Fibroblast of lung (primary cell): Measurements from ENCODE around the gene PLOD3.

Source experiments
- CTCF ChIP-seq, 2 donors: IDR thresholded peaks in 1 of 2; conservative IDR thresholded peaks in 1 of 2; 1 replicate in 1 of 2; 2 replicates in 1 of 2; pipeline ENCODE4 v1.5.1; 2011 to 2012; ENCODE audit warnings: low read length in 2 of 2, control low read depth in 1 of 2, inconsistent platforms in 1 of 2, low read depth in 1 of 2, mild to moderate bottlenecking in 1 of 2
- EZH2 ChIP-seq: IDR thresholded peaks from 2 replicates; pipeline ENCODE4 v1.5.1; 2012; ENCODE audit warnings: low read length, control low read depth, mild to moderate bottlenecking; ENCODE audit errors: missing control alignments

- TF ChIP-seq CTCF (conservative IDR thresholded peaks at IDR 0.05 in 1 of 2, IDR thresholded peaks at IDR 0.05 in 1 of 2; ENCODE audit: low read depth in 1 of 2, low read length in 2 of 2) = peak; percentile 76 to 81
- TF ChIP-seq EZH2 = no peak
Measured at GRCh38 chr7:101244375-101245146, 27.2 kb upstream of the PLOD3 start, which contains the start of gene FIS1.
